Fibroblast of villous mesenchyme (primary cell): ENCODE data around the gene ARHGEF11. TPM values are rescaled to one million over a fixed set of nuclear protein-coding genes. Genes with fewer than 3 reads are reported as not detected.
A peak's percentile ranks its signal among the peaks of the same experiment; 100 is the strongest.

ENCODE experiments used
- DNase-seq: peaks from one replicate; pipeline ENCODE4 v3.0.0-alpha.2; 2010; ENCODE audit warnings: low read depth
- H3K4me3 ChIP-seq: 2 replicates; pipeline ENCODE4 v1.5.1; 2011; ENCODE audit warnings: low read depth, mild to moderate bottlenecking, low read length
- total RNA-seq: library from RNA; depleted of rRNA; stranded (reverse); fragments of >200 nt; gene quantifications from 2 replicates; pipeline ENCODE4 v1.2.3, GENCODE V29; 2012
- TF ChIP-seq, protein P1 (sequence below): IDR thresholded peaks from 2 replicates; pipeline ENCODE4 v1.5.1; 2012; ENCODE audit warnings: low read depth, mild to moderate bottlenecking, low read length; ENCODE audit not compliant: insufficient read depth

The ARHGEF11 gene
- total RNA-seq, 1 donor: 34.1 TPM

DNA sequence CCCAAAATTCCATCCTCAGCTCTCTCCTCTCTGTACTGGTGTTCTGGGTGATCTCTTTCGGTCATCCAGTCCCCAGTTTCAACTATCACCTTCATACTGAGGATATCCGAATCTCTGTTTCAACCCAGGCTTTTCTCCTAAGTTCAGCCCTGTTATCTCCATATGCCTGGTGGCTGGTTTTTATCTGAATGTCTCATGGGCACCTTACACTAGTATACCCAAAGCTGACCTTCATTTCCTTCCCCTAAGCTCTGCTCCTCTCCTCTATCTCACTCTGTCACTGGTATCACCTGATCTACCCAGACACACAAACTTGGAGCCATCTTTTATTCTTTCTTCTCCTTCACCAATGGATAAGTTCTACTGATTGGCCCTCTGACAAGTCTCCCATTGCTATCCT lies 72.1 kb downstream of the ARHGEF11 start:
- no peak for DNase-seq
- TF ChIP-seq, protein P1, sequence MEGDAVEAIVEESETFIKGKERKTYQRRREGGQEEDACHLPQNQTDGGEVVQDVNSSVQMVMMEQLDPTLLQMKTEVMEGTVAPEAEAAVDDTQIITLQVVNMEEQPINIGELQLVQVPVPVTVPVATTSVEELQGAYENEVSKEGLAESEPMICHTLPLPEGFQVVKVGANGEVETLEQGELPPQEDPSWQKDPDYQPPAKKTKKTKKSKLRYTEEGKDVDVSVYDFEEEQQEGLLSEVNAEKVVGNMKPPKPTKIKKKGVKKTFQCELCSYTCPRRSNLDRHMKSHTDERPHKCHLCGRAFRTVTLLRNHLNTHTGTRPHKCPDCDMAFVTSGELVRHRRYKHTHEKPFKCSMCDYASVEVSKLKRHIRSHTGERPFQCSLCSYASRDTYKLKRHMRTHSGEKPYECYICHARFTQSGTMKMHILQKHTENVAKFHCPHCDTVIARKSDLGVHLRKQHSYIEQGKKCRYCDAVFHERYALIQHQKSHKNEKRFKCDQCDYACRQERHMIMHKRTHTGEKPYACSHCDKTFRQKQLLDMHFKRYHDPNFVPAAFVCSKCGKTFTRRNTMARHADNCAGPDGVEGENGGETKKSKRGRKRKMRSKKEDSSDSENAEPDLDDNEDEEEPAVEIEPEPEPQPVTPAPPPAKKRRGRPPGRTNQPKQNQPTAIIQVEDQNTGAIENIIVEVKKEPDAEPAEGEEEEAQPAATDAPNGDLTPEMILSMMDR: no peak

DNA sequence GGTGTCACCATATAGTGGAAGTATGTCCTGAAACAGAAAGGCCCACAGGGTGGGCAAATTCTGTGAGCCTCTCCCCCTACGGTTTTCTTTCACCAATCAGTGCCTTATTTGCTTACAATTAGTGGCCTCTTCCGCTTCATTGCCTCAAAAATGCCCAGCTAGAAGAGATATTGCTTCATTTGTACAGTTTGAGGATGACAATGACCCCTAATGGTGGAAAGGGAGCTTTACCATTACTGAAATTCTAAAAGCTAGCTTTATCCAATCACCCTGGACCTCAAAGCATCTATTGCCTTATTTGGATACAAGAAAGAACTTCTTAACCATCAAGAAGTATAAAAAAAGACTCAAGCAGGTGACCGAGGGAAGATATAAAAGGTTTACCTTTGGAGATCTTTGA lies 75.5 kb downstream of the ARHGEF11 start:
- TF ChIP-seq, protein P1: peak; percentile 31
- peak; percentile 7 for DNase-seq
- H3K4me3 ChIP-seq: no peak overlapping the region

More for the DNA sequence above, 72.1 kb downstream of the ARHGEF11 start:
- H3K4me3 ChIP-seq: no peak overlapping the region

DNA sequence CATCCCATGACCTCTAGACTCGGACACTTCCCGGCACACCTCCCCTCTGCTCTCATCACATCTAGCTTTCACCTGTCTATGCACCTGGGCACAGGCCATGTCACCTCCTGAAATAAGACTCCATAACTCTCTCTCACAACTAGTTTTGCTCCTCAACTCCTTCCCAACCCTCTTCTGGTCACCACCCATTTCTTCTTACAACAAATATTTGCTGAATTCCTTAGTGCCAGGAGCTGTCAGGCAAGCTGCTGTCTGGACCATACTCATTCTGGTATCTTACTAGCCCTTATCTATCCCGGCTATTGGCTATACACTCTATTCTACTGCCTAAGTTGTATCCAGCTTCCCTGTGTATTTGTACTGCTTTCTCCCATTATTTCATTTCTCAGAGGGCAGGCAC lies 76.0 kb downstream of the ARHGEF11 start:
- TF ChIP-seq, protein P1: no peak
- no peak overlapping the region for H3K4me3 ChIP-seq
- no peak for DNase-seq

DNA sequence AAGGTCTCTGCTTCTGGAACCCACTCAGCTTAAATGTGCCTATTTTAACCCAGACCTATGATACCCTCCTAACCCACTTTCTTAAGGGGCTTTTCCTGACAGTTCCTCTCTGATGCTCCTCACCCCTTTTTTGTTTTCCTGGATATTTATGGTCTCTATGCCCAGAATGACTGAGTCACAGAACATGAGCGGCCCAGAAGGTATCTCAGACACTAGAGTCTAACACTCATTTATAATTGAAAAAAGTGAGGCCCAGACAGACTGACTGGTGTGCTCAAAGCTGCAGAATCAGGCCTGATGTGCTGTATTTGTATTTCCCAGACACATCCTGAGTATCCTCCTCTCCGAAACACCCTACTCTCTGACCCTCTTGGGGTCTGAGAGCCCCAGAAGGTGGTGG lies 81.1 kb downstream of the ARHGEF11 start:
- TF ChIP-seq, protein P1: no peak
- no peak for DNase-seq
- no peak overlapping the region for H3K4me3 ChIP-seq

DNA sequence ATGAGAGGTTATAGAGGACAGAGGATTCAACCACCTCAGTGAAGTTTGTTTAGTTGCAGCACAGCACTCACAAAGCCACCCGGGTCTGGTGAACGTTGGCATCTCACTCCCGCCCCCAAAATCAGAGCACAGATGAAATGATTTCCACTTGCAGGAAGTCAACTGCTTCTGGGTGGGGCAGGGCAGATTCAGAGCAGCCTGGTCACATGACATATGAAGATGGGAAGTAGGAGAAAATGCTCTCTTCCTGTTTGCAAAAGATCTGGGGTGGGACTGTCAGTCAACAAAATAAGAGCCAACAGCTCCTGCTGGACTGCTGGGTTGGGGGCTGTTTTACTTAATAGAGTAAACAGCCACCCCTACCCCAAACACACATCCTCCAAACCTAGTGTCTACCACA lies 81.9 kb downstream of the ARHGEF11 start:
- DNase-seq: peak; percentile 6
- no peak overlapping the region for H3K4me3 ChIP-seq
- TF ChIP-seq, protein P1: no peak

- no peak for DNase-seq
- no peak overlapping the region for H3K4me3 ChIP-seq
- TF ChIP-seq, protein P1: peak; percentile 5
These were observed 83.8 kb downstream of the ARHGEF11 start for GRCh38 chr1:156961709-156962108.

- TF ChIP-seq, protein P1: no peak
- DNase-seq: no peak
- no peak overlapping the region for H3K4me3 ChIP-seq
These were observed 85.6 kb downstream of the ARHGEF11 start for GRCh38 chr1:156959925-156960324.
